Astrocyte of the spinal cord (primary cell): ENCODE results near the gene SAMD14.
A peak's percentile ranks its signal among the peaks of the same experiment; 100 is the strongest.

ENCODE experiments used
- DNase-seq: peaks from one replicate; pipeline ENCODE4 v3.0.0; 2011; ENCODE audit warnings: low read depth, low spot score
- H3K4me3 ChIP-seq: 2 replicates; pipeline ENCODE4 v1.5.1; 2011; ENCODE audit warnings: low read depth, mild to moderate bottlenecking, low read length, moderate library complexity
- CTCF ChIP-seq: IDR thresholded peaks from 2 replicates; pipeline ENCODE4 v1.5.1; 2012; ENCODE audit warnings: low read depth, mild to moderate bottlenecking, low read length, inconsistent platforms
- in situ Hi-C: cut with HindIII; loops from 2 replicates; pipeline ENCODE4 v1.10.0; 2017; ENCODE audit warnings: low sequenced_read_pairs

SAMD14 gene

GRCh38 chr17:50169881-50170459 is 40.0 kb upstream of the SAMD14 start:
- no peak for TF ChIP-seq CTCF
- H3K4me3 ChIP-seq, result no peak overlapping the region
- in situ Hi-C loops, result no loop called here
- DNase-seq, result no peak

- peak; percentile 86 for TF ChIP-seq CTCF
- H3K4me3 ChIP-seq, result no peak overlapping the region
- DNase-seq, result peak; percentile 76
- in situ Hi-C loops, result no loop called here
Observed at GRCh38 chr17:50169121-50169764, 39.3 kb upstream of the SAMD14 start.

GRCh38 chr17:50168319-50168718 is 38.4 kb upstream of the SAMD14 start:
- DNase-seq, result no peak
- in situ Hi-C loops, result no loop called here
- H3K4me3 ChIP-seq, result no peak overlapping the region
- no peak for TF ChIP-seq CTCF

GRCh38 chr17:50167371-50167770 is 37.4 kb upstream of the SAMD14 start:
- in situ Hi-C loops, result no loop called here
- DNase-seq, result no peak
- H3K4me3 ChIP-seq, result no peak overlapping the region
- no peak for TF ChIP-seq CTCF

DNA sequence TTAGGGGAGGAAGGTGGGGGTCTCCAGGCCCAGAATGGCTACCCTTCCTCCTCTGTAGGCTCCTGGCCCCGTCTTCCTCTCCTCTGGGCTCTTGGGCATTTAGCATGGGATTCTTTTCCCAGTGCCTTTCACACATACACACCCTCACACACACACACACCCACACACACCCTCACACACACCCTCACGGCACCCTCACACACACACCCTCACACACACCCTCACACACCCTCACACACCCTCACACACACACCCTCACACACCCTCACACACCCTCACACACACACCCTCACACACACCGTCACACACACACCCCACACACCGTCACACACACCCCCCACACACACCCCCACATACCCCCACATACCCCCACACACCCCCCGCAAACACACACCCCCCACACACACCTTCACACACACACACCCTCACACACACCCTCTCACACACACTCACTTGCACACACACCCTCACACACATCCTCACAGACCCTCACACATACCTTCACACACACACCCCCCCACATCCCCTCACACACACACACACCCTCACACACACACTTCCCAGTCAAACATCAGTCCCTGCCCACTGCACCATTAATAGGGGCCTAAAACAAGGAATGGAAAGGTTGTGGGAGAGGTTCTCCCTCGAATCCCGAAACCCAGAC is 36.7 kb upstream of the SAMD14 start:
- DNase-seq, result no peak
- no peak for TF ChIP-seq CTCF
- in situ Hi-C loops, result no loop called here
- no peak overlapping the region for H3K4me3 ChIP-seq

DNA sequence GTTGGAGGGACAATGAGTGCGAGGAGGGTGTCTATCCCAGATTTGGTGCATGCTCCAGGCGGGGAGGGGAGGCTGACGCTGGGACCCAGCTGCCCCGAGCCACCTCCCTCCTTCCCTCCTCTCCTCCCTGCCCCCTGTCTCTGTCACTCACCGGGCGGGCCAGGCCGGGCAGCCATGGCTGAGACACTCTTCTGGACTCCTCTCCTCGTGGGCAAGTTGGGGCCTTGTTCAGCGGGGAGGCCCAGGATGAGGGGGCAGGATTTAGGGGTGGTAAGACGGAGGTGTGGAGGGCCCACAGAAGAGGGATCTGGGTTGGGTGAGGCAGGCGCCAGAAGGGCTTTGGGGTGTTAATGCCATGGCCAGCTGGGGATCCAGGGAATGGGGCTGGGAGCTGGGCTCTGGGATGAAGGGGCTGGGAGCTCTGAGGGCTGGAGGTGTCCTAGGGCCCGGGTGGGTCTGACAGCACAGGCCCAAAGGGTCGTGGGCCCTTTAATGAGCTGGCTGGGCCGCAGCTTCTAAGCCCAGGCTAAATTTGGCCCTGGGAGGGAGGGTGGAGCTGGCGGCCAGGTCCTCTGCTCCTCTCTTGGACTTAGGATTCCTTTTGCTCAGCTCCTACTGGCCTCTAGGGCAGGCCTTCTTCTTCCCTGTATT is 36.0 kb upstream of the SAMD14 start, which contains the start of gene SGCA:
TSS of gene SGCA (plus strand) at position 139 of the 651 bp plus-strand sequence. CDS start at position 175, 36 bp downstream.
- no peak for DNase-seq
- no peak within 1 kb of the TSS for H3K4me3 ChIP-seq
- in situ Hi-C loops, result no loop called here
- TF ChIP-seq CTCF, result no peak
